DOHH2 (cell line): ENCODE measurements around the gene PADI1.

Experiments
- EZH2phosphoT487 ChIP-seq: fragments of 200-600 bp; sonication (generic); IDR thresholded peaks from 2 replicates; pipeline ENCODE4 v1.6.1; 2017; ENCODE audit warnings: borderline replicate concordance, mild to moderate bottlenecking, antibody characterized with exemption, low read length, moderate library complexity, mixed read lengths
- TF ChIP-seq, protein P1 (sequence below): fragments of 200-600 bp; sonication (generic); IDR thresholded peaks from one replicate; pipeline ENCODE4 v1.5.1; 2014; ENCODE audit warnings: antibody characterized with exemption, mild to moderate bottlenecking, low read depth, low read length; ENCODE audit not compliant: poor library complexity, severe bottlenecking

DNA sequence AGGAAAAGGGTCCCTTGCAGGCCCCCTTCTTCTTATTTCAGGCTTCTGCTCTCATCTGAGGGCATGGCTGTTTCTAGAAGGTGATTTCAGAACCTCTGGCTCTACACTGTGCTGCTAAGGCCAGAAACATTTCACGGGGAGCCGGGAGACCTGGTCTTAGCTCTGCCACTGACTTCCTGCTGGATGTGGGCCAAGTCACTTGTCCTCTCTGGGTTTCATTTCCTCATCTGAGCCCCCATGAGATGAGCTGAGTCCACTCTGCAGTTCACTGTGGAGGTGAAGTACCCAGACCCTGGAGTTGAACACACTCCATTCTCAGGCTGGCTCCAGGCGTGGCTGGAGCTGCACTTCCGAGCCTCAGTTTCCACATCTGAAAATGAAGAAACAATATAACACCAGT, 2.1 kb downstream of the PADI1 start:
- TF ChIP-seq, protein P1, sequence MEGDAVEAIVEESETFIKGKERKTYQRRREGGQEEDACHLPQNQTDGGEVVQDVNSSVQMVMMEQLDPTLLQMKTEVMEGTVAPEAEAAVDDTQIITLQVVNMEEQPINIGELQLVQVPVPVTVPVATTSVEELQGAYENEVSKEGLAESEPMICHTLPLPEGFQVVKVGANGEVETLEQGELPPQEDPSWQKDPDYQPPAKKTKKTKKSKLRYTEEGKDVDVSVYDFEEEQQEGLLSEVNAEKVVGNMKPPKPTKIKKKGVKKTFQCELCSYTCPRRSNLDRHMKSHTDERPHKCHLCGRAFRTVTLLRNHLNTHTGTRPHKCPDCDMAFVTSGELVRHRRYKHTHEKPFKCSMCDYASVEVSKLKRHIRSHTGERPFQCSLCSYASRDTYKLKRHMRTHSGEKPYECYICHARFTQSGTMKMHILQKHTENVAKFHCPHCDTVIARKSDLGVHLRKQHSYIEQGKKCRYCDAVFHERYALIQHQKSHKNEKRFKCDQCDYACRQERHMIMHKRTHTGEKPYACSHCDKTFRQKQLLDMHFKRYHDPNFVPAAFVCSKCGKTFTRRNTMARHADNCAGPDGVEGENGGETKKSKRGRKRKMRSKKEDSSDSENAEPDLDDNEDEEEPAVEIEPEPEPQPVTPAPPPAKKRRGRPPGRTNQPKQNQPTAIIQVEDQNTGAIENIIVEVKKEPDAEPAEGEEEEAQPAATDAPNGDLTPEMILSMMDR, result no peak
- TF ChIP-seq EZH2phosphoT487, result no peak
